K562 (cell line): ENCODE results near the gene MRPS18B. TPM values are rescaled to one million over a fixed set of nuclear protein-coding genes. Genes with fewer than 3 reads are reported as not detected.

Experiments used
- AFF1 ChIP-seq, 2 experiments: fragments of 450-650 bp; IDR thresholded peaks; 2 replicates each; pipeline ENCODE4 v1.6.1; 2018; ENCODE audit warnings: mild to moderate bottlenecking in 2 of 2, low read depth in 1 of 2; ENCODE audit not compliant: partially characterized antibody in 2 of 2
- ARID3A ChIP-seq: IDR thresholded peaks from 2 replicates; pipeline ENCODE4 v1.6.1; 2012; ENCODE audit warnings: low read depth, low read length, improper control_type of control experiment, borderline replicate concordance
- FOSL1 ChIP-seq: fragments of 200-800 bp; sonication (Bioruptor generic); conservative IDR thresholded peaks from 2 replicates; pipeline ENCODE4 v1.6.1; 2016; ENCODE audit warnings: missing genetic modification characterization, missing compliant biosample characterization
- KAT7 ChIP-seq: sonication (generic); formaldehyde crosslinking; IDR thresholded peaks from 2 replicates; pipeline ENCODE4 v1.8.0; 2022; ENCODE audit warnings: missing genetic modification reagents, mild to moderate bottlenecking, borderline replicate concordance
- MAZ ChIP-seq, 2 experiments: fragments of 450-650 bp in 1 of 2; sonication (generic) in 1 of 2; formaldehyde crosslinking; IDR thresholded peaks in 1 of 2; conservative IDR thresholded peaks in 1 of 2; 2 replicates each; pipeline versions ENCODE4 v1.4.0 to v1.5.0; 2020; ENCODE audit warnings: mild to moderate bottlenecking in 1 of 2, missing genetic modification reagents in 1 of 2
- NCOA1 ChIP-seq: fragments of 450-650 bp; IDR thresholded peaks from 2 replicates; pipeline ENCODE4 v1.6.1; 2016; ENCODE audit warnings: low read depth
- PYGO2 ChIP-seq: fragments of 450-650 bp; IDR thresholded peaks from 2 replicates; pipeline ENCODE4 v1.6.1; 2016; ENCODE audit warnings: mild to moderate bottlenecking, missing genetic modification characterization, moderate library complexity, missing compliant biosample characterization
- RFX5 ChIP-seq: IDR thresholded peaks from 2 replicates; pipeline ENCODE4 v1.6.1; 2011; ENCODE audit warnings: low read depth, mild to moderate bottlenecking, improper control_type of control experiment, low read length
- RREB1 ChIP-seq: fragments of 250-450 bp; sonication (Bioruptor Pico); IDR thresholded peaks from 2 replicates; pipeline ENCODE4 v1.4.0; 2020
- SREBF1 ChIP-seq: fragments of 150-350 bp; IDR thresholded peaks from 2 replicates; pipeline ENCODE4 v1.6.1; 2014; ENCODE audit warnings: antibody characterized with exemption, low read depth, low read length, borderline replicate concordance
- SRSF3 ChIP-seq: fragments of 200-400 bp; formaldehyde crosslinking; IDR thresholded peaks from 2 replicates; pipeline ENCODE4 v1.6.1; 2016; ENCODE audit warnings: mild to moderate bottlenecking, low read length, moderate library complexity; ENCODE audit not compliant: insufficient read depth
- ZBTB34 ChIP-seq: fragments of 250-450 bp; sonication (Bioruptor Pico); IDR thresholded peaks from 2 replicates; pipeline ENCODE4 v1.8.0; 2021; ENCODE audit warnings: mild to moderate bottlenecking, moderate library complexity
- ZKSCAN1 ChIP-seq: fragments of 150-350 bp; IDR thresholded peaks from 2 replicates; pipeline ENCODE4 v1.6.1; 2016; ENCODE audit warnings: low read depth, low read length
- polyA plus RNA-seq, 8 experiments: library from polyadenylated mRNA; depleted of rRNA in 4 of 8; stranded (reverse) in 5 of 8; unstranded in 3 of 8; fragments of >200 nt; fragmentation: Nextera tagmentation in 2 of 8; fragmentation: Illumina TruSeq in 1 of 8; extraction: Ambion mirVana in 2 of 8; extraction: Trizol in 1 of 8; gene quantifications; 2 replicates each; pipeline versions ENCODE4 v1.2.1 to v1.2.3, GENCODE V29; 2011 to 2014; ENCODE audit warnings: inconsistent platforms in 1 of 8, missing spikeins in 1 of 8
- total RNA-seq, 7 experiments: library from RNA; depleted of rRNA in 6 of 7; stranded (reverse); fragments of >200 nt in 6 of 7; fragmentation: Illumina TruSeq in 2 of 7; extraction: Trizol in 2 of 7; gene quantifications; 2 replicates each; pipeline versions ENCODE4 v1.2.1 to v1.2.3, GENCODE V29; 2011 to 2021; ENCODE audit warnings: low replicate concordance in 1 of 7

MRPS18B gene
- total and polyA plus RNA-seq, 9 of the 15 experiments (the other 6 are each of a cell fraction or from before 2014, with no cell fraction given), result 132 to 383 (median 178) TPM

- TF ChIP-seq SREBF1 (no peak), AFF1 (IDR thresholded peaks at IDR 0.05; ENCODE audit: low read depth in 1 of 2, partially characterized antibody in 2 of 2) (no peak), RREB1 (CRISPR knock-in tag) (no peak), ARID3A (0 out of 2 replicates have a peak, but pooled peaks have one; percentile 52), SRSF3 (no peak), ZKSCAN1 (peak; percentile 66), FOSL1 (0 out of 2 replicates have a peak, but pooled peaks have one; percentile 6), PYGO2 (tag) (no peak), RFX5 (no peak), MAZ (CRISPR knock-in tag; conservative IDR thresholded peaks at IDR 0.05 in 1 of 2, IDR thresholded peaks at IDR 0.05 in 1 of 2) (no peak), NCOA1 (no peak), KAT7 (CRISPR knock-in tag) (peak; percentile 75; the same call in 1 of the 2 replicates), ZBTB34 (no peak)
Observed at GRCh38 chr6:30646450-30647241, 29.0 kb downstream of the MRPS18B start, which contains the start of gene C6orf136 (continued).
